Prostate gland (tissue), 2 donors: ENCODE data around the gene MED8. TPM values are rescaled to one million over a fixed set of nuclear protein-coding genes. Genes with fewer than 3 reads are reported as not detected.

Experiments used
- DNase-seq: peaks from one replicate; pipeline ENCODE4 v3.0.0-alpha.2; 2019; ENCODE audit warnings: low spot score
- H3K27ac ChIP-seq, 2 donors: fragments of 200-600 bp; sonication (generic); 2 replicates each; pipeline ENCODE4 v1.5.1; 2017 to 2019
- H3K27me3 ChIP-seq: fragments of 200-600 bp; sonication (generic); replicated peaks from 2 replicates; pipeline ENCODE4 v1.5.1; 2019; ENCODE audit not compliant: insufficient read depth
- H3K36me3 ChIP-seq, 2 donors: fragments of 200-600 bp; sonication (generic); 1 replicate in 1 of 2; 2 replicates in 1 of 2; pipeline versions ENCODE4 v1.5.1 to v1.8.1; 2017 to 2019
- H3K4me1 ChIP-seq: fragments of 200-600 bp; sonication (generic); replicated peaks from 2 replicates; pipeline ENCODE4 v1.5.1; 2019
- H3K4me3 ChIP-seq, 2 donors: fragments of 200-600 bp; sonication (generic); 2 replicates each; pipeline ENCODE4 v1.5.1; 2017 to 2019
- H3K9me3 ChIP-seq: fragments of 200-600 bp; sonication (generic); 2 replicates; pipeline ENCODE4 v1.5.1; 2017
- CTCF ChIP-seq, 4 experiments: fragments of 200-600 bp in 2 of 4; fragments of 450-650 bp in 2 of 4; sonication (generic) in 2 of 4; IDR thresholded peaks; 1 replicate in 3 of 4; 2 replicates in 1 of 4; pipeline ENCODE4 v1.5.1; 2016 to 2019; ENCODE audit warnings: antibody characterized with exemption in 4 of 4, mild to moderate bottlenecking in 2 of 4, moderate library complexity in 2 of 4
- POLR2A ChIP-seq: fragments of 450-650 bp; IDR thresholded peaks from one replicate; pipeline ENCODE4 v1.6.1; 2016; ENCODE audit warnings: antibody characterized with exemption, mild to moderate bottlenecking
- POLR2AphosphoS5 ChIP-seq: sonication (generic); formaldehyde crosslinking; IDR thresholded peaks from one replicate; pipeline ENCODE4 v1.6.1; 2017; ENCODE audit warnings: antibody characterized with exemption
- WGBS: methylation state at CpG from one replicate; pipeline ENCODE4 v1.1.5; 2018; 5-methylcytosine and 5-hydroxymethylcytosine counted together
- intact Hi-C: fragments of 100-400 bp; cut with DNase I; formaldehyde crosslinking; loops from one replicate; pipeline ENCODE4 v1.14.2; 2022
- total RNA-seq, 2 donors: library from RNA; depleted of rRNA; stranded (reverse); fragments of >200 nt; gene quantifications; one replicate each; pipeline ENCODE4 v1.1.0, GENCODE V29; 2016

Gene MED8
- total RNA-seq, 2 donors from 2014 or later = 36.9 to 43.2 TPM

GRCh38 chr1:43349594-43350306 lies 39.9 kb downstream of the MED8 start:
- H3K27me3 ChIP-seq = no peaks in the 10 kb centered on the region
- no peaks in the 10 kb centered on the region for H3K9me3 ChIP-seq
- no peaks in the 10 kb centered on the region for H3K36me3 ChIP-seq
- no peak for TF ChIP-seq POLR2A
- peak; percentile 61 for TF ChIP-seq POLR2AphosphoS5
- TF ChIP-seq CTCF (IDR thresholded peaks at IDR 0.05) = no peak
- H3K27ac ChIP-seq = peak overlapping the region; percentile 96 to 97
- intact Hi-C loops = loop anchor here (2.0 kb wide), 1 partner anchor 53 kb away; no protein-coding TSS in a partner anchor
- 22% methylated on average over 11 of the region's 11 CpGs for WGBS
- DNase-seq = peak; percentile 68
- H3K4me1 ChIP-seq = no peaks in the 10 kb centered on the region
- H3K4me3 ChIP-seq = peak overlapping the region; percentile 45 to 52

GRCh38 chr1:43348809-43349593 lies 40.6 kb downstream of the MED8 start:
- Histone ChIP-seq H3K4me1 (no peaks in the 10 kb centered on the region), H3K9me3 (no peaks in the 10 kb centered on the region), H3K36me3 (no peaks in the 10 kb centered on the region), H3K4me3 (peak overlapping the region; percentile 45 to 52), H3K27me3 (no peaks in the 10 kb centered on the region), H3K27ac (peak overlapping the region; percentile 96 to 97)
- intact Hi-C loops = loop anchor here (2.0 kb wide), 1 partner anchor 52 kb away; no protein-coding TSS in a partner anchor
- TF ChIP-seq POLR2A (peak; percentile 74), CTCF (IDR thresholded peaks at IDR 0.05) (peak in 1 of 4 experiments; percentile 11), POLR2AphosphoS5 (peak; percentile 74)
- 24% methylated on average over 43 of the region's 72 CpGs for WGBS
- peak; percentile 87 for DNase-seq

- Histone ChIP-seq H3K27me3 (no peaks in the 10 kb centered on the region), H3K4me1 (no peaks in the 10 kb centered on the region), H3K27ac (peak overlapping the region; percentile 96 to 97), H3K9me3 (no peaks in the 10 kb centered on the region), H3K36me3 (no peaks in the 10 kb centered on the region), H3K4me3 (peak overlapping the region; percentile 45 to 52)
- no peak for DNase-seq
- intact Hi-C loops = loop anchor here (2.0 kb wide), 1 partner anchor 52 kb away; no protein-coding TSS in a partner anchor
- 38% methylated on average over 22 of the region's 22 CpGs for WGBS
- no peak for TF ChIP-seq CTCF (IDR thresholded peaks at IDR 0.05)
- no peak for TF ChIP-seq POLR2AphosphoS5
- TF ChIP-seq POLR2A = no peak
Measured at GRCh38 chr1:43348343-43348808, 41.2 kb downstream of the MED8 start.

- Histone ChIP-seq H3K4me1 (no peaks in the 10 kb centered on the region), H3K27me3 (no peaks in the 10 kb centered on the region), H3K27ac (no peak overlapping the region), H3K36me3 (no peaks in the 10 kb centered on the region), H3K4me3 (no peak overlapping the region), H3K9me3 (no peaks in the 10 kb centered on the region)
- 95% methylated on average over 5 of the region's 5 CpGs for WGBS
- no peak for TF ChIP-seq POLR2A
- TF ChIP-seq POLR2AphosphoS5 = no peak
- no peak for TF ChIP-seq CTCF (IDR thresholded peaks at IDR 0.05)
- DNase-seq = no peak
- intact Hi-C loops = no loop called here
Measured at GRCh38 chr1:43346636-43347035, 43.0 kb downstream of the MED8 start.
